BE2C (cell line): Measurements from ENCODE around the gene PHKB.

ENCODE experiments used
- DNase-seq: peaks from one replicate; pipeline ENCODE4 v3.0.0-alpha.2; 2020
- H3K27me3 ChIP-seq: fragments of 250-450 bp; sonication (Bioruptor Pico); 2 replicates; pipeline ENCODE4 v1.5.1; 2020; ENCODE audit warnings: mild to moderate bottlenecking
- H3K36me3 ChIP-seq: fragments of 250-450 bp; sonication (Bioruptor Pico); 2 replicates; pipeline ENCODE4 v1.5.1; 2020; ENCODE audit warnings: mild to moderate bottlenecking
- H3K4me1 ChIP-seq: fragments of 250-450 bp; sonication (Bioruptor Pico); 2 replicates; pipeline ENCODE4 v1.5.1; 2020
- H3K4me3 ChIP-seq: 2 replicates; pipeline ENCODE4 v1.5.1; 2011; ENCODE audit warnings: low read depth, low read length
- H3K9me3 ChIP-seq: fragments of 250-450 bp; sonication (Bioruptor Pico); 2 replicates; pipeline ENCODE4 v1.5.1; 2020
- TF ChIP-seq, protein P1 (sequence below): IDR thresholded peaks from 2 replicates; pipeline ENCODE4 v1.5.1; 2012; ENCODE audit warnings: mild to moderate bottlenecking, low read depth, low read length

Gene PHKB

DNA sequence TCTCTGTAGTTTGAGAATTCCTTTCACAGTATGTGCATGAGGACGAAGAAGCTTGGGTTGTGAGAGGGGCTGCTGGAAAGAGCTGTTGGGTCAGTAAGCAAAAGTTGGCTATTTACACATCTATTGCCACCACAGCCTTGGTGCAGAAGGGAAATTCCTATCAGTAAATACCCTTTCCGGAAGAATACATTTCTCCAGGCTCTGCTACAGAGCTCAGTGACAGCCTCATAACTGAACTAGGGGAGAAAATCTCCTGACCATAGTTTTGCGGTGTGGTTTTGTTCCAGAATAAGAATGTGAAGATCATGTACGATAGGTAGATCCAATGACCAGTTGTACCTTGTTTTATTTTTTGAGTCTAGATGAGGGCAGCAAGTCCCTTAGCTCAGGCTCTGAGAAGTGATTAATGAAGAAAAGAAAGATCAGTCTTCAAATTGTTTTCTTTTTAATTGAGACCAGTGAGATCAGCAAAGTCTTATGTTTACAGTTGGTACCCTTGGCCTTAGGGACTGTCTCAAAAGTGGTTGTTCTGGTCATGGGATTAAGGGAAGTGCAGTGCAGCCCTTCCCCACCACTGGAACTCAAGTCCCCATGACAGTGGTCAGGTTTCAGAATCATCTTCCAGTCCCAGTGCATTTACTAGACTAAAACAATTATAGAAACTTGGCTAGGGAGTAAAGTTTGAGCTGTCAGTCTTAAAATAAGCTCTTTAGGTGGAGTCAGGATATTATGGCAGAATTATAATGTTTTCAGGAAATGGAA, 123.5 kb downstream of the PHKB start:
- DNase-seq = no peak
- Histone ChIP-seq H3K4me3 (no peak overlapping the region), H3K9me3 (no peaks in the 10 kb centered on the region), H3K4me1 (no peaks in the 10 kb centered on the region), H3K27me3 (no peaks in the 10 kb centered on the region), H3K36me3 (peaks cover 3% of the 10 kb centered on the region; the same call in 1 of the 2 replicates)
- TF ChIP-seq, protein P1, sequence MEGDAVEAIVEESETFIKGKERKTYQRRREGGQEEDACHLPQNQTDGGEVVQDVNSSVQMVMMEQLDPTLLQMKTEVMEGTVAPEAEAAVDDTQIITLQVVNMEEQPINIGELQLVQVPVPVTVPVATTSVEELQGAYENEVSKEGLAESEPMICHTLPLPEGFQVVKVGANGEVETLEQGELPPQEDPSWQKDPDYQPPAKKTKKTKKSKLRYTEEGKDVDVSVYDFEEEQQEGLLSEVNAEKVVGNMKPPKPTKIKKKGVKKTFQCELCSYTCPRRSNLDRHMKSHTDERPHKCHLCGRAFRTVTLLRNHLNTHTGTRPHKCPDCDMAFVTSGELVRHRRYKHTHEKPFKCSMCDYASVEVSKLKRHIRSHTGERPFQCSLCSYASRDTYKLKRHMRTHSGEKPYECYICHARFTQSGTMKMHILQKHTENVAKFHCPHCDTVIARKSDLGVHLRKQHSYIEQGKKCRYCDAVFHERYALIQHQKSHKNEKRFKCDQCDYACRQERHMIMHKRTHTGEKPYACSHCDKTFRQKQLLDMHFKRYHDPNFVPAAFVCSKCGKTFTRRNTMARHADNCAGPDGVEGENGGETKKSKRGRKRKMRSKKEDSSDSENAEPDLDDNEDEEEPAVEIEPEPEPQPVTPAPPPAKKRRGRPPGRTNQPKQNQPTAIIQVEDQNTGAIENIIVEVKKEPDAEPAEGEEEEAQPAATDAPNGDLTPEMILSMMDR = no peak

DNA sequence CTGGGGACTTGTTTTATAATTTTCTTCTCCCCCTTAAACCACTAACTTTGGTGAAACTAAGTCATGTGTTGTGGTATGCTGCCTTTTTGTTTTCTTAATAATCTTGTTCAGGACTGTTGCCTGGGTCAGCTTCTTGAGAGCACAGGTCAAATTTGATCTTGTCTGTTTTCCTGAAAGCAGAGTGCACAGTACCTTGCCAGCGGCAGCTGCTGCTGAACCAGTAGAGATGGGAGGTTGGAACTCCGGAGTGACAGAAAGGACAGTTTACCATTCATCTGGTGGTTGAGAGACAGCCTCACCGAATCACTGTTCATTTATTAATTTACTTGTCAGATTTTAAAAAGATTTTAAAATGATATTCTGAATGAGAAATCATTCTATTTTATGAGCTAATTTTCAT, 125.0 kb downstream of the PHKB start:
- TF ChIP-seq, protein P1 = no peak
- Histone ChIP-seq H3K27me3 (no peaks in the 10 kb centered on the region), H3K9me3 (no peaks in the 10 kb centered on the region), H3K36me3 (peaks cover 8% of the 10 kb centered on the region), H3K4me1 (no peaks in the 10 kb centered on the region), H3K4me3 (no peak overlapping the region)
- no peak for DNase-seq

DNA sequence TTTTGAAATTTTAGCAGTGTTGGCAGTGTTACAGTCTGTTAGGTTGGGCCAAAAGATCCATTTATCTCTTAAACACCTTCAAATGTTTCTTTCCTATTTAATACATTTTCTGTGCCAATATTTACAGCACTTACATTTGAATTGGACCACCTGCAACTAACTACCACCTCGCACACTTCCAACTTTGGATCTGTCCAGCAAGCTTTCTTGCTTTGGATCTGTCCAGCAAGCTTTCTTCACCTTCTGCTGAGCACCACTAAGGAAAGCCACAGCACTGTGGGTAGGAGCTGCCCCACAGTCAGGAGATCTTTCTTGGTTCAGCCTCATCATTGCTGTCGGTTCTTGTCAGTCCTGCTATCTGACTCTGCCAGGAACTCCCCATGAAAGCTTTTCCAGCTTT, 129.3 kb downstream of the PHKB start:
- DNase-seq = no peak
- Histone ChIP-seq H3K27me3 (no peaks in the 10 kb centered on the region), H3K36me3 (peaks cover 18% of the 10 kb centered on the region), H3K9me3 (no peaks in the 10 kb centered on the region), H3K4me3 (no peak overlapping the region), H3K4me1 (no peaks in the 10 kb centered on the region)
- TF ChIP-seq, protein P1 = no peak

- TF ChIP-seq, protein P1 = no peak
- Histone ChIP-seq H3K36me3 (peaks cover 18% of the 10 kb centered on the region), H3K4me3 (no peak overlapping the region), H3K9me3 (no peaks in the 10 kb centered on the region), H3K27me3 (no peaks in the 10 kb centered on the region), H3K4me1 (no peaks in the 10 kb centered on the region)
- no peak for DNase-seq
Measured at GRCh38 chr16:47592232-47592631, 131.1 kb downstream of the PHKB start.

DNA sequence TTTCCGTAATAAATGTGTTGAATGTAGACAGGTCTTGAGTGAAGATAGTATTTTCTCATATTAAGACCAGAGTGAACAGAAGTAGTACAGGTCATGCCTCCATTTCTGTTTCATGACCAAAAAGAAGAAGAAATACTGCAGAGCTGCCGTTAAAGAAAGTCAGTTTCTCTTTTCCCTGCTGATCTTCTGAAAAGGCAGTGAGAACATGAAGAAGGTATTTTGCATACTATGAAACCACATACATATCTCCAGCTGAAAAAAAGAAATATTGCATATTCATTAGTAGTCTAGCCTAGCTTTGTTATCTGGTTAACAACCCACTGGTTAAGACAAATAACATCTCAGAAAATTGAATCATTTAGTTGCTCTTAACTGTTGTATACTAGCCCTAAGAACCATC, 138.4 kb downstream of the PHKB start:
- H3K27me3 ChIP-seq = no peaks in the 10 kb centered on the region
- TF ChIP-seq, protein P1 = no peak
- H3K4me3 ChIP-seq = no peak overlapping the region
- no peaks in the 10 kb centered on the region for H3K36me3 ChIP-seq
- no peaks in the 10 kb centered on the region for H3K9me3 ChIP-seq
- no peaks in the 10 kb centered on the region for H3K4me1 ChIP-seq
- DNase-seq = no peak

GRCh38 chr16:47600376-47600775, 139.2 kb downstream of the PHKB start:
- Histone ChIP-seq H3K9me3 (no peaks in the 10 kb centered on the region), H3K27me3 (no peaks in the 10 kb centered on the region), H3K4me3 (no peak overlapping the region), H3K36me3 (no peaks in the 10 kb centered on the region), H3K4me1 (no peaks in the 10 kb centered on the region)
- TF ChIP-seq, protein P1 = no peak
- no peak for DNase-seq
